ENCODE results near the gene NPIPB9.

GRCh38 chr16:28821874-28822519 is 70.4 kb downstream of the NPIPB9 start:
- TF ChIP-seq CTCF (IDR thresholded peaks at IDR 0.05) = no peak
- TF ChIP-seq ZFX (IDR thresholded peaks at IDR 0.05; ENCODE audit: borderline replicate concordance) = no peak

All from 22Rv1 (cell line).